AG04450 (cell line): ENCODE results near the gene ITPR1. TPM values are rescaled to one million over a fixed set of nuclear protein-coding genes. Genes with fewer than 3 reads are reported as not detected.

Experiments
- CTCF ChIA-PET: fragments of 300-600, 350-600 bp; formaldehyde crosslinking; extraction: SDS; loops from one replicate; lab custom pipeline; 2022; ENCODE audit warnings: antibody characterized with exemption, inconsistent platforms; lab: Charles Lee
- POLR2A ChIA-PET: fragments of 350-600 bp; formaldehyde crosslinking; extraction: SDS; loops from one replicate; lab custom pipeline; 2021; ENCODE audit warnings: antibody characterized with exemption, inconsistent platforms; lab: Yijun Ruan, JAX
- DNase-seq: peaks from one replicate; pipeline ENCODE4 v3.0.0-alpha.2; 2011; ENCODE audit warnings: low read depth, low spot score
- H3K27ac ChIP-seq: one replicate; pipeline ENCODE4 v1.5.1; 2012; ENCODE audit warnings: low read depth, low read length, control low read depth
- H3K27me3 ChIP-seq: one replicate; pipeline ENCODE4 v1.6.0; 2012; ENCODE audit warnings: low read length; ENCODE audit not compliant: control insufficient read depth, insufficient read depth
- H3K4me3 ChIP-seq: 2 replicates; pipeline ENCODE4 v1.5.1; 2011; ENCODE audit warnings: mild to moderate bottlenecking, low read depth, low read length, control low read depth
- H3K9me3 ChIP-seq: 2 replicates; pipeline ENCODE4 v1.5.1; 2012; ENCODE audit warnings: low read length; ENCODE audit not compliant: control insufficient read depth, insufficient read depth
- CTCF ChIP-seq: IDR thresholded peaks from 2 replicates; pipeline ENCODE4 v1.5.1; 2011; ENCODE audit warnings: low read depth, low read length, control low read depth, inconsistent platforms
- polyA plus RNA-seq: library from polyadenylated mRNA; depleted of rRNA; stranded (reverse); fragments of >200 nt; gene quantifications from 2 replicates; pipeline ENCODE4 v1.2.3, GENCODE V29; 2011

The ITPR1 gene
- polyA plus RNA-seq, 1 experiment: 7.4 TPM

GRCh38 chr3:4766716-4767499 is 273.8 kb downstream of the ITPR1 start:
- Histone ChIP-seq H3K27me3 (peaks cover 3% of the 10 kb centered on the region), H3K9me3 (peaks cover 9% of the 10 kb centered on the region), H3K27ac (no peak overlapping the region), H3K4me3 (no peak overlapping the region)
- CTCF ChIA-PET: interaction anchor here (0.5 kb wide), 1 partner anchor 40 kb away, joined by 4 read pairs; no protein-coding TSS in a partner anchor
- no peak for TF ChIP-seq CTCF
- no peak for DNase-seq
- POLR2A ChIA-PET: no interaction called here

GRCh38 chr3:4768021-4768420 is 274.9 kb downstream of the ITPR1 start:
- H3K27ac ChIP-seq: no peak overlapping the region
- H3K4me3 ChIP-seq: no peak overlapping the region
- DNase-seq: no peak
- TF ChIP-seq CTCF: no peak
- CTCF ChIA-PET: no interaction called here
- H3K9me3 ChIP-seq: peaks cover 9% of the 10 kb centered on the region
- H3K27me3 ChIP-seq: peaks cover 3% of the 10 kb centered on the region
- POLR2A ChIA-PET: no interaction called here

GRCh38 chr3:4768521-4768920 is 275.4 kb downstream of the ITPR1 start:
- Histone ChIP-seq H3K4me3 (no peak overlapping the region), H3K27ac (no peak overlapping the region), H3K27me3 (peaks cover 3% of the 10 kb centered on the region), H3K9me3 (peaks cover 8% of the 10 kb centered on the region)
- DNase-seq: no peak
- CTCF ChIA-PET: no interaction called here
- POLR2A ChIA-PET: no interaction called here
- no peak for TF ChIP-seq CTCF

GRCh38 chr3:4770561-4770960 is 277.4 kb downstream of the ITPR1 start:
- DNase-seq: no peak
- Histone ChIP-seq H3K4me3 (no peak overlapping the region), H3K27me3 (no peaks in the 10 kb centered on the region), H3K27ac (no peak overlapping the region), H3K9me3 (peaks cover 6% of the 10 kb centered on the region; the same call in 1 of the 2 replicates)
- ChIA-PET CTCF (no interaction called here), POLR2A (no interaction called here)
- TF ChIP-seq CTCF: no peak

GRCh38 chr3:4771243-4771642 is 278.1 kb downstream of the ITPR1 start:
- no peaks in the 10 kb centered on the region for H3K27me3 ChIP-seq
- POLR2A ChIA-PET: no interaction called here
- no peak overlapping the region for H3K4me3 ChIP-seq
- H3K9me3 ChIP-seq: peaks cover 3% of the 10 kb centered on the region; the same call in 1 of the 2 replicates
- no peak overlapping the region for H3K27ac ChIP-seq
- TF ChIP-seq CTCF: no peak
- no peak for DNase-seq
- CTCF ChIA-PET: no interaction called here
